Effector CD8-positive, alpha-beta T cell (primary cell): ENCODE results near the gene SLC1A7.

ENCODE experiments used
- DNase-seq: peaks from one replicate; lab custom pipeline; 2025; lab: John Stamatoyannopoulos, UW

SLC1A7 gene

GRCh38 chr1:53075761-53076163 is 66.7 kb downstream of the SLC1A7 start:
- DNase-seq: no peak

- DNase-seq: no peak
Observed at GRCh38 chr1:53075206-53075605, 67.2 kb downstream of the SLC1A7 start.

GRCh38 chr1:53074313-53075154 is 67.9 kb downstream of the SLC1A7 start:
- no peak for DNase-seq

GRCh38 chr1:53073868-53074311 is 68.5 kb downstream of the SLC1A7 start:
- DNase-seq: no peak

GRCh38 chr1:53073287-53073686 is 69.2 kb downstream of the SLC1A7 start:
- DNase-seq: no peak

- DNase-seq: no peak
Observed at GRCh38 chr1:53071915-53072314, 70.5 kb downstream of the SLC1A7 start.

- DNase-seq: no peak
Observed at GRCh38 chr1:53071167-53071865, 71.1 kb downstream of the SLC1A7 start.

GRCh38 chr1:53070621-53071020 is 71.8 kb downstream of the SLC1A7 start:
- DNase-seq: no peak

GRCh38 chr1:53069663-53070327 is 72.6 kb downstream of the SLC1A7 start:
- DNase-seq: no peak

- no peak for DNase-seq
Observed at GRCh38 chr1:53069265-53069662, 73.2 kb downstream of the SLC1A7 start.

- no peak for DNase-seq
Observed at GRCh38 chr1:53068314-53069099, 73.9 kb downstream of the SLC1A7 start.

- DNase-seq: no peak
Observed at GRCh38 chr1:53067886-53068285, 74.6 kb downstream of the SLC1A7 start.

- DNase-seq: no peak
Observed at GRCh38 chr1:53066891-53067738, 75.3 kb downstream of the SLC1A7 start.

GRCh38 chr1:53066488-53066887 is 76.0 kb downstream of the SLC1A7 start:
- DNase-seq: no peak

- DNase-seq: no peak
Observed at GRCh38 chr1:53065391-53065790, 77.0 kb downstream of the SLC1A7 start.

- DNase-seq: no peak
Observed at GRCh38 chr1:53063744-53064515, 78.5 kb downstream of the SLC1A7 start.

- DNase-seq: no peak
Observed at GRCh38 chr1:53062708-53063591, 79.5 kb downstream of the SLC1A7 start.

- DNase-seq: no peak
Observed at GRCh38 chr1:53061859-53062707, 80.4 kb downstream of the SLC1A7 start, which contains the start of gene PODN. PODN (plus strand) TSS chr1:53062213; CDS start chr1:53069856, 7,643 bp downstream.
